Sigmoid colon (tissue), 4 donors: ENCODE data around the gene TEX38.

Source experiments
- POLR2A ChIP-seq, 2 donors: fragments of 450-650 bp; IDR thresholded peaks; one replicate each; pipeline ENCODE4 v1.6.1; 2016; ENCODE audit warnings: antibody characterized with exemption in 2 of 2, mild to moderate bottlenecking in 2 of 2, moderate library complexity in 2 of 2
- POLR2AphosphoS5 ChIP-seq, 4 donors: sonication (generic); formaldehyde crosslinking; IDR thresholded peaks; one replicate each; pipeline ENCODE4 v1.6.1; 2017; ENCODE audit warnings: antibody characterized with exemption in 4 of 4
- TF ChIP-seq, protein P1 (sequence below), 4 experiments: fragments of 450-650 bp in 3 of 4; fragments of 200-600 bp in 1 of 4; IDR thresholded peaks; one replicate each; pipeline ENCODE4 v1.5.1; 2016 to 2019; ENCODE audit warnings: antibody characterized with exemption in 4 of 4, mild to moderate bottlenecking in 3 of 4, moderate library complexity in 2 of 4

DNA sequence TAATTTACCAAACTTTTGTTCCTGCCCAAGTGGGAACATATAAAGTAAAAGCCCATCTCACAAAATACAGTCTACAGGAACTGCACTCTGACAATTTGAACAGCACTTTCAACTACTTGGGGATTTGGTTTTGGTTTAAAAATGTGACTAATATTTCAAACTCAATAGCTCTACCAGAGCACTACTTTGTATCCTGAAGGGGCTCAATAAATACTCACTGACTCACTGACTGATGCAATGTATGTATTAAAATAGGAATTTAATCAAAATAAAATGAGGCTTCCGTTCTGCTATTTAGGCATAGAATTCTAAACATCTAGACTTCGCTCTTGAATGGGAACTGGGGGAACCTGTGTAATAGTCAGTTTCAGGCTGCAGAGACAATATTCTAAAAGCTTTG is 25.4 kb downstream of the TEX38 start:
- TF ChIP-seq, protein P1, sequence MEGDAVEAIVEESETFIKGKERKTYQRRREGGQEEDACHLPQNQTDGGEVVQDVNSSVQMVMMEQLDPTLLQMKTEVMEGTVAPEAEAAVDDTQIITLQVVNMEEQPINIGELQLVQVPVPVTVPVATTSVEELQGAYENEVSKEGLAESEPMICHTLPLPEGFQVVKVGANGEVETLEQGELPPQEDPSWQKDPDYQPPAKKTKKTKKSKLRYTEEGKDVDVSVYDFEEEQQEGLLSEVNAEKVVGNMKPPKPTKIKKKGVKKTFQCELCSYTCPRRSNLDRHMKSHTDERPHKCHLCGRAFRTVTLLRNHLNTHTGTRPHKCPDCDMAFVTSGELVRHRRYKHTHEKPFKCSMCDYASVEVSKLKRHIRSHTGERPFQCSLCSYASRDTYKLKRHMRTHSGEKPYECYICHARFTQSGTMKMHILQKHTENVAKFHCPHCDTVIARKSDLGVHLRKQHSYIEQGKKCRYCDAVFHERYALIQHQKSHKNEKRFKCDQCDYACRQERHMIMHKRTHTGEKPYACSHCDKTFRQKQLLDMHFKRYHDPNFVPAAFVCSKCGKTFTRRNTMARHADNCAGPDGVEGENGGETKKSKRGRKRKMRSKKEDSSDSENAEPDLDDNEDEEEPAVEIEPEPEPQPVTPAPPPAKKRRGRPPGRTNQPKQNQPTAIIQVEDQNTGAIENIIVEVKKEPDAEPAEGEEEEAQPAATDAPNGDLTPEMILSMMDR (IDR thresholded peaks at IDR 0.05), result no peak
- TF ChIP-seq POLR2A (IDR thresholded peaks at IDR 0.05) (no peak), POLR2AphosphoS5 (IDR thresholded peaks at IDR 0.05) (no peak)
